Esophagus muscularis mucosa (tissue), 4 donors: Measurements from ENCODE around the gene STAT3. TPM values are rescaled to one million over a fixed set of nuclear protein-coding genes. Genes with fewer than 3 reads are reported as not detected.
"Not testable (repeated sequence)": the region's sequence is repeated elsewhere in the genome, so short reads cannot be mapped to it uniquely, and the experiment has no call there.

Experiments used
- DNase-seq: peaks from one replicate; pipeline ENCODE4 v3.0.0-alpha.2; 2017; ENCODE audit errors: extremely low spot score
- H3K27ac ChIP-seq, 4 donors: fragments of 200-600 bp; sonication (generic); replicated peaks in 1 of 4; 1 replicate in 3 of 4; 2 replicates in 1 of 4; pipeline ENCODE4 v1.5.1; 2016 to 2019; ENCODE audit warnings: mild to moderate bottlenecking in 1 of 4
- H3K27me3 ChIP-seq, 4 donors: fragments of 200-600 bp; sonication (generic); one replicate each; pipeline versions ENCODE4 v1.5.1 to v1.6.0; 2016 to 2019
- H3K36me3 ChIP-seq, 4 donors: fragments of 200-600 bp; sonication (generic); one replicate each; pipeline ENCODE4 v1.5.1; 2016 to 2019
- H3K4me1 ChIP-seq, 4 donors: fragments of 200-600 bp; sonication (generic); one replicate each; pipeline ENCODE4 v1.5.1; 2016 to 2019
- H3K4me3 ChIP-seq, 4 donors: fragments of 200-600 bp; sonication (generic); 1 replicate in 2 of 4; 2 replicates in 2 of 4; pipeline ENCODE4 v1.5.1; 2016 to 2019; ENCODE audit warnings: mild to moderate bottlenecking in 4 of 4, moderate library complexity in 1 of 4
- H3K9me3 ChIP-seq, 4 donors: fragments of 200-600 bp; sonication (generic); 1 replicate in 3 of 4; 2 replicates in 1 of 4; pipeline ENCODE4 v1.5.1; 2016 to 2019
- CTCF ChIP-seq, 3 experiments: fragments of 200-600 bp in 2 of 3; fragments of 450-650 bp in 1 of 3; sonication (generic) in 2 of 3; IDR thresholded peaks; one replicate each; pipeline ENCODE4 v1.5.1; 2017 to 2019; ENCODE audit warnings: antibody characterized with exemption in 3 of 3, mild to moderate bottlenecking in 2 of 3, moderate library complexity in 1 of 3
- EP300 ChIP-seq: sonication (generic); formaldehyde crosslinking; IDR thresholded peaks from one replicate; pipeline ENCODE4 v1.6.1; 2017; ENCODE audit warnings: antibody characterized with exemption
- POLR2A ChIP-seq: fragments of 450-650 bp; IDR thresholded peaks from one replicate; pipeline ENCODE4 v1.6.1; 2017; ENCODE audit warnings: antibody characterized with exemption, moderate library complexity, mild to moderate bottlenecking, low read depth
- POLR2AphosphoS5 ChIP-seq, 2 donors: sonication (generic); formaldehyde crosslinking; IDR thresholded peaks; one replicate each; pipeline ENCODE4 v1.6.1; 2017; ENCODE audit warnings: antibody characterized with exemption in 2 of 2
- WGBS: methylation state at CpG from one replicate; pipeline ENCODE4 v1.1.5; 2018; 5-methylcytosine and 5-hydroxymethylcytosine counted together
- intact Hi-C: fragments of 100-400 bp; cut with DNase I; formaldehyde crosslinking; loops from one replicate; pipeline ENCODE4 v1.15.1; 2023
- total RNA-seq, 4 donors: library from RNA; depleted of rRNA; stranded (reverse); fragments of >200 nt; gene quantifications; one replicate each; pipeline versions ENCODE4 v1.1.0 to v1.2.1, GENCODE V29; 2016

Gene STAT3
- total RNA-seq, 4 donors from 2014 or later = 137 to 260 (median 211) TPM

GRCh38 chr17:42322382-42323267, 65.6 kb downstream of the STAT3 start:
- peak; percentile 99 for DNase-seq
- intact Hi-C loops = loop anchor here (1.0 to 5.0 kb wide), 2 partner anchors 83 to 195 kb away; no protein-coding TSS in a partner anchor
- H3K4me3 ChIP-seq = no peak overlapping the region
- H3K27ac ChIP-seq = peak overlapping the region; percentile 29 to 62 (median 55)
- 40% methylated on average over 10 of the region's 10 CpGs for WGBS
- no peak for TF ChIP-seq POLR2A
- TF ChIP-seq POLR2AphosphoS5 (IDR thresholded peaks at IDR 0.05) = peak; percentile 78
- TF ChIP-seq CTCF (IDR thresholded peaks at IDR 0.05) = peak; percentile 98 to 100 (median 99)
- no peak for TF ChIP-seq EP300
- peaks cover 19 to 44% (median 26%) of the 10 kb centered on the region in 4 donors for H3K4me1 ChIP-seq
- H3K9me3 ChIP-seq = no peaks in the 10 kb centered on the region
- H3K27me3 ChIP-seq = no peaks in the 10 kb centered on the region
- H3K36me3 ChIP-seq = peaks cover 9 to 100% (median 97%) of the 10 kb centered on the region in 4 donors

- H3K27me3 ChIP-seq = no peaks in the 10 kb centered on the region
- no peak for TF ChIP-seq CTCF (IDR thresholded peaks at IDR 0.05)
- no peak for TF ChIP-seq POLR2A
- no peak for TF ChIP-seq POLR2AphosphoS5 (IDR thresholded peaks at IDR 0.05)
- no peak for TF ChIP-seq EP300
- 81% methylated on average over 4 of the region's 4 CpGs for WGBS
- intact Hi-C loops = loop anchor here (5.0 kb wide), 1 partner anchor 196 kb away; no protein-coding TSS in a partner anchor
- no peak for DNase-seq
- H3K27ac ChIP-seq = peak overlapping the region in 2 of 4 donors; percentile 2 to 12
- no peaks in the 10 kb centered on the region for H3K9me3 ChIP-seq
- peaks cover 16 to 100% (median 99%) of the 10 kb centered on the region in 4 donors for H3K36me3 ChIP-seq
- no peak overlapping the region for H3K4me3 ChIP-seq
- H3K4me1 ChIP-seq = peaks cover 19 to 44% (median 26%) of the 10 kb centered on the region in 4 donors
These were observed 66.7 kb downstream of the STAT3 start for GRCh38 chr17:42321555-42321954.

- H3K27me3 ChIP-seq, H3K27ac ChIP-seq, H3K9me3 ChIP-seq, H3K4me3 ChIP-seq, DNase-seq, intact Hi-C loops: not testable (repeated sequence)
- Histone ChIP-seq H3K36me3 (peaks cover 28 to 100% (median 97%) of the 10 kb centered on the region in 4 donors), H3K4me1 (peaks cover 17 to 40% (median 23%) of the 10 kb centered on the region in 4 donors)
- WGBS = 95% methylated on average over 6 of the region's 6 CpGs
These were observed 70.3 kb downstream of the STAT3 start for GRCh38 chr17:42317967-42318366.

GRCh38 chr17:42317266-42317845, 70.9 kb downstream of the STAT3 start:
- Histone ChIP-seq H3K36me3 (peaks cover 28 to 96% (median 92%) of the 10 kb centered on the region in 4 donors), H3K27ac (no peak overlapping the region), H3K4me1 (peaks cover 17 to 41% (median 24%) of the 10 kb centered on the region in 4 donors), H3K27me3 (no peaks in the 10 kb centered on the region), H3K4me3 (no peak overlapping the region), H3K9me3 (no peaks in the 10 kb centered on the region)
- 76% methylated on average over 5 of the region's 5 CpGs for WGBS
- TF ChIP-seq POLR2A = no peak
- no peak for TF ChIP-seq CTCF (IDR thresholded peaks at IDR 0.05)
- no peak for TF ChIP-seq EP300
- TF ChIP-seq POLR2AphosphoS5 (IDR thresholded peaks at IDR 0.05) = no peak
- intact Hi-C loops = no loop called here
- DNase-seq = no peak

- Histone ChIP-seq H3K9me3 (no peaks in the 10 kb centered on the region), H3K36me3 (peaks cover 28 to 93% (median 86%) of the 10 kb centered on the region in 4 donors), H3K27me3 (peaks cover 0 to 2% (median 0%) of the 10 kb centered on the region in 4 donors), H3K4me3 (no peak overlapping the region), H3K27ac (no peak overlapping the region), H3K4me1 (peaks cover 18 to 45% (median 30%) of the 10 kb centered on the region in 4 donors)
- TF ChIP-seq POLR2AphosphoS5 (IDR thresholded peaks at IDR 0.05) = no peak
- no peak for TF ChIP-seq CTCF (IDR thresholded peaks at IDR 0.05)
- no peak for TF ChIP-seq EP300
- no peak for TF ChIP-seq POLR2A
- no peak for DNase-seq
- intact Hi-C loops = no loop called here
- 73% methylated on average over 4 of the region's 4 CpGs for WGBS
These were observed 71.5 kb downstream of the STAT3 start for GRCh38 chr17:42316755-42317154.
